Lung (tissue), 12 donors: ENCODE data around the gene MYO18A. TPM values are rescaled to one million over a fixed set of nuclear protein-coding genes. Genes with fewer than 3 reads are reported as not detected.

Source experiments
- ATAC-seq: fragments of 200-7000 bp; cut with Tn5 transposase; one replicate; pipeline ENCODE4 v1.9.1; 2020; ENCODE audit warnings: moderate number of reproducible peaks; ENCODE audit not compliant: insufficient read depth, low FRiP score
- DNase-seq, 3 donors: peaks; one replicate each; pipeline ENCODE4 v3.0.0-alpha.2; 2013 to 2017
- H3K27ac ChIP-seq, 2 donors: one replicate each; pipeline ENCODE4 v1.5.1; 2013; ENCODE audit warnings: mild to moderate bottlenecking in 2 of 2, moderate library complexity in 2 of 2, control low read depth in 1 of 2, inconsistent platforms in 1 of 2, low read depth in 1 of 2, low read length in 1 of 2
- H3K27me3 ChIP-seq, 3 donors: one replicate each; pipeline ENCODE4 v1.5.1; 2013; ENCODE audit warnings: low read length in 2 of 3; ENCODE audit not compliant: control insufficient read depth in 3 of 3, insufficient read depth in 3 of 3
- H3K36me3 ChIP-seq, 4 donors: one replicate each; pipeline ENCODE4 v1.5.1; 2013; ENCODE audit warnings: low read length in 4 of 4, mild to moderate bottlenecking in 1 of 4, moderate library complexity in 1 of 4; ENCODE audit not compliant: control insufficient read depth in 4 of 4, insufficient read depth in 4 of 4
- H3K4me1 ChIP-seq, 5 donors: one replicate each; pipeline ENCODE4 v1.5.1; 2013; ENCODE audit warnings: low read length in 5 of 5, mild to moderate bottlenecking in 2 of 5, moderate library complexity in 1 of 5; ENCODE audit not compliant: control insufficient read depth in 5 of 5, insufficient read depth in 5 of 5
- H3K4me3 ChIP-seq: one replicate; pipeline ENCODE4 v1.5.1; 2013; ENCODE audit warnings: mild to moderate bottlenecking, control low read depth, moderate library complexity
- H3K9ac ChIP-seq, 2 donors: one replicate each; pipeline ENCODE4 v1.5.1; 2013; ENCODE audit warnings: low read length in 2 of 2, control low read depth in 1 of 2; ENCODE audit not compliant: insufficient read depth in 1 of 2
- H3K9me3 ChIP-seq, 4 donors: one replicate each; pipeline ENCODE4 v1.5.1; 2013; ENCODE audit warnings: low read length in 3 of 4, mild to moderate bottlenecking in 1 of 4, moderate library complexity in 1 of 4; ENCODE audit not compliant: control insufficient read depth in 4 of 4, insufficient read depth in 3 of 4
- WGBS, 2 donors: extraction: QIAGEN DNeasy Blood & Tissue Kit; methylation state at CpG; one replicate each; pipeline ENCODE4 v1.1.7; 2013; 5-methylcytosine and 5-hydroxymethylcytosine counted together
- polyA plus RNA-seq, 2 donors: library from polyadenylated mRNA; stranded (reverse); fragments of 200-250 nt; gene quantifications; one replicate each; pipeline ENCODE4 v1.2.1, GENCODE V29; 2013
- total RNA-seq, 2 donors: library from RNA; depleted of rRNA in 1 of 2; stranded (reverse); fragments of >200 nt in 1 of 2; gene quantifications; one replicate each; pipeline ENCODE4 v1.2.1, GENCODE V29; 2014 to 2021
- TF ChIP-seq, protein P1 (sequence below): IDR thresholded peaks from 2 replicates; pipeline ENCODE4 v1.5.1; 2012; ENCODE audit warnings: mild to moderate bottlenecking; ENCODE audit errors: control extremely low read depth, extremely low read depth
- donor health status: control.
- donor health status: control.
- donor health status: Bipolar disorder and iron deficiency.
- donor health status: healthy.
- donor health status: DM: yes; HTN: yes; CAD: no.

The MYO18A gene
- total and polyA plus RNA-seq, 4 donors = 19.0 to 65.2 (median 49.3) TPM

DNA sequence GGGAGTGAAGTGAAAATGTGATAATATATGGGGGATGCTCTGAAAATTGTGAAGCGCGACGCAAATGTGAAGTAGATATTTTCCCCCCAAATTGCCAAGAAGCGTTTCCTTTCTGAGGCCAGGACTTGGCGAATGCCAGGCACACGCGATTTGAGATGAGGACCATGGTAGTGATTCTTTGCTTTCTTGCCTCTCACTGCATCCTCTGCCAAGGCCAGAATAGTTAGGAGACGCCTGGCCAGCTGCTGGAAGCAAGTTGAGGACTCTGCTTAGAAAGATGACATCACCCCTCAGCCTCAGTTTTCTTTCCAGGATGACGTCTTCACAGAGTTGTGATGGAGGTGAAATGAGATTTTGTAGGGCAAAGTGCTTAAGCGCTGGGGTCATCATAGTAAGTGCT, 111.4 kb downstream of the MYO18A start:
- H3K9me3 ChIP-seq = no peaks in the 10 kb centered on the region
- H3K4me1 ChIP-seq = peaks cover 0 to 5% (median 0%) of the 10 kb centered on the region in 5 donors
- H3K36me3 ChIP-seq = no peaks in the 10 kb centered on the region
- peak in 1 of 3 donors; percentile 24 for DNase-seq
- H3K4me3 ChIP-seq = no peak overlapping the region
- TF ChIP-seq, protein P1, sequence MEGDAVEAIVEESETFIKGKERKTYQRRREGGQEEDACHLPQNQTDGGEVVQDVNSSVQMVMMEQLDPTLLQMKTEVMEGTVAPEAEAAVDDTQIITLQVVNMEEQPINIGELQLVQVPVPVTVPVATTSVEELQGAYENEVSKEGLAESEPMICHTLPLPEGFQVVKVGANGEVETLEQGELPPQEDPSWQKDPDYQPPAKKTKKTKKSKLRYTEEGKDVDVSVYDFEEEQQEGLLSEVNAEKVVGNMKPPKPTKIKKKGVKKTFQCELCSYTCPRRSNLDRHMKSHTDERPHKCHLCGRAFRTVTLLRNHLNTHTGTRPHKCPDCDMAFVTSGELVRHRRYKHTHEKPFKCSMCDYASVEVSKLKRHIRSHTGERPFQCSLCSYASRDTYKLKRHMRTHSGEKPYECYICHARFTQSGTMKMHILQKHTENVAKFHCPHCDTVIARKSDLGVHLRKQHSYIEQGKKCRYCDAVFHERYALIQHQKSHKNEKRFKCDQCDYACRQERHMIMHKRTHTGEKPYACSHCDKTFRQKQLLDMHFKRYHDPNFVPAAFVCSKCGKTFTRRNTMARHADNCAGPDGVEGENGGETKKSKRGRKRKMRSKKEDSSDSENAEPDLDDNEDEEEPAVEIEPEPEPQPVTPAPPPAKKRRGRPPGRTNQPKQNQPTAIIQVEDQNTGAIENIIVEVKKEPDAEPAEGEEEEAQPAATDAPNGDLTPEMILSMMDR = no peak
- no peak overlapping the region for H3K9ac ChIP-seq
- 79 to 91% methylated on average over 10 of the region's 10 CpGs for WGBS, 2 donors
- no peak for ATAC-seq
- no peaks in the 10 kb centered on the region for H3K27me3 ChIP-seq
- no peak overlapping the region for H3K27ac ChIP-seq

DNA sequence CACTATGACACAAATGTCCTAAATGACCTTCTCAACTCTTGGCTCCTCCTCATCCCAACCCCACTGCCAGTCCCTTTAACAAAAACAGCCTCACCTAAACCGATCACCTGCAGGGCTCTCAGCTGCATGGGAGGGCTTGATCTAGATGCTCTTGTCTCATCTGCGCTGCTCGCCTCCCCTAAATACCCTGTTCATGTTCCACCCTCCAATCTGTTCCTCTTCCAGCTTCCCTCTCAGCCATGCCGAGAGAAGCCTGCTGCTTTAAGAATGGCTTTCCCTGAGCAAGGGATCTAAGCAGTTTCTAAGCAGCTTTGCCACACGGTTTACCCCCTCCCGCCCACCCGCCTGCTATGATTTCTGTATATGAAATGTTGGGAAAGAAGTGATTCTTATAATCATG, 113.6 kb downstream of the MYO18A start:
- no peak overlapping the region for H3K4me3 ChIP-seq
- no peak overlapping the region for H3K9ac ChIP-seq
- DNase-seq = no peak
- H3K36me3 ChIP-seq = no peaks in the 10 kb centered on the region
- peaks cover 0 to 5% (median 0%) of the 10 kb centered on the region in 5 donors for H3K4me1 ChIP-seq
- 78 to 84% methylated on average over 7 of the region's 7 CpGs for WGBS, 2 donors
- no peaks in the 10 kb centered on the region for H3K27me3 ChIP-seq
- H3K9me3 ChIP-seq = no peaks in the 10 kb centered on the region
- no peak overlapping the region for H3K27ac ChIP-seq
- TF ChIP-seq, protein P1 = no peak
- no peak for ATAC-seq

DNA sequence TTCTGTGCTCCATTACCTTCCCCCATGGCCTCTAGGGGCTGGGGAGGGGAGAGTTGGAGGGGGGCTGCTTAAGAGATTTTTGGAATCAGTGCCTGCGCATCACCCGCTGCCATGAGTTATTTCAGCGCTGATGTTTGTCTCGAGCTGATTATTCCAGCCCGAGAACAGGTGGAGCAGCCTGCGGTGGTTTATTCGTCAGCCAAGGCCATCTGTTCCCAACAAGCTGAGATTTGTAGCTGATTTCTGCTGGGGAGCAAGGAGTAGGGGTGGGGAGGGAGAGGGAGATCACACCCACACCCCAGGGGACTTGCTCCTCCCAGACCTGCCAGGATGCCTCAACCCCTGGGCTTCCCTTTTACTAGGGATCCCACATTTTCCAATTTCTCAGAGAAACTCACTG, 114.2 kb downstream of the MYO18A start:
- Histone ChIP-seq H3K9ac (no peak overlapping the region), H3K27me3 (no peaks in the 10 kb centered on the region), H3K9me3 (no peaks in the 10 kb centered on the region), H3K4me3 (no peak overlapping the region), H3K36me3 (no peaks in the 10 kb centered on the region), H3K4me1 (peaks cover 0 to 5% (median 0%) of the 10 kb centered on the region in 5 donors), H3K27ac (no peak overlapping the region)
- DNase-seq = no peak
- TF ChIP-seq, protein P1 = no peak
- 85 to 97% methylated on average over 7 of the region's 7 CpGs for WGBS, 2 donors
- ATAC-seq = no peak

DNA sequence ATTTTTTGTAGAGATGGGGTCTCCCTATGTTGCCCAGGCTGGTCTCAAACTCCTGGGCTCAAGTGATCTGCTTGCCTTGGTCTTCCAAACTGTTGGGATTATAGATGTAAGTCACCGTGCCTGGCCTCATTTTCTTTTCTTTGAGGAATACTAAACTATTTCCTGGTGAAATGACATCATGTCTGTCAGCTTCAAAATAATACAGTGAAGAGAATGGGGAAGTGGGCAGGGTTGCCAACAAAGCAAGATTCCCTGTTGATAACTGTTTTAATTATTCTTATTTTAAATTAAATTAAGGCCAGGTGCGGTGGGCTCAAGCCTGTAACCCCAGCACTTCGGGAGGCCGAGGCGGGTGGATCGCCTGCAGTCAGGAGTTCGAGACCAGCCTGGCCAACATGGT, 116.2 kb downstream of the MYO18A start:
- no peak for DNase-seq
- H3K36me3 ChIP-seq = no peaks in the 10 kb centered on the region
- no peak for ATAC-seq
- no peak overlapping the region for H3K27ac ChIP-seq
- WGBS, 2 donors = 65 to 76% methylated on average over 7 of the region's 7 CpGs
- no peaks in the 10 kb centered on the region for H3K27me3 ChIP-seq
- H3K4me1 ChIP-seq = peaks cover 0 to 2% (median 0%) of the 10 kb centered on the region in 5 donors
- TF ChIP-seq, protein P1 = no peak
- no peaks in the 10 kb centered on the region for H3K9me3 ChIP-seq
- H3K9ac ChIP-seq = no peak overlapping the region
- no peak overlapping the region for H3K4me3 ChIP-seq
